Muscle layer of duodenum (tissue), 2 donors: Measurements from ENCODE around the gene ORAI3.

Experiments
- H3K27ac ChIP-seq: one replicate; pipeline ENCODE4 v1.7.0; 2013; ENCODE audit warnings: mild to moderate bottlenecking, low read length
- H3K27me3 ChIP-seq: one replicate; pipeline ENCODE4 v1.7.0; 2013; ENCODE audit warnings: low read depth, mild to moderate bottlenecking, control low read depth, low read length
- H3K36me3 ChIP-seq, 2 donors: one replicate each; pipeline ENCODE4 v1.7.0; 2013; ENCODE audit warnings: low read length in 2 of 2, control low read depth in 1 of 2, mild to moderate bottlenecking in 1 of 2; ENCODE audit not compliant: insufficient read depth in 2 of 2, control insufficient read depth in 1 of 2
- H3K4me1 ChIP-seq, 2 donors: one replicate each; pipeline ENCODE4 v1.7.0; 2013; ENCODE audit warnings: low read length in 2 of 2, mild to moderate bottlenecking in 2 of 2, control low read depth in 1 of 2, moderate library complexity in 1 of 2; ENCODE audit not compliant: insufficient read depth in 2 of 2, control insufficient read depth in 1 of 2
- H3K4me3 ChIP-seq, 2 donors: one replicate each; pipeline ENCODE4 v1.7.0; 2013; ENCODE audit warnings: low read length in 2 of 2, low read depth in 1 of 2, mild to moderate bottlenecking in 1 of 2
- H3K9me3 ChIP-seq, 2 donors: one replicate each; pipeline ENCODE4 v1.7.0; 2013; ENCODE audit warnings: low read length in 2 of 2, control low read depth in 1 of 2, mild to moderate bottlenecking in 1 of 2; ENCODE audit not compliant: control insufficient read depth in 1 of 2
- donor health status: healthy.

ORAI3 gene

DNA sequence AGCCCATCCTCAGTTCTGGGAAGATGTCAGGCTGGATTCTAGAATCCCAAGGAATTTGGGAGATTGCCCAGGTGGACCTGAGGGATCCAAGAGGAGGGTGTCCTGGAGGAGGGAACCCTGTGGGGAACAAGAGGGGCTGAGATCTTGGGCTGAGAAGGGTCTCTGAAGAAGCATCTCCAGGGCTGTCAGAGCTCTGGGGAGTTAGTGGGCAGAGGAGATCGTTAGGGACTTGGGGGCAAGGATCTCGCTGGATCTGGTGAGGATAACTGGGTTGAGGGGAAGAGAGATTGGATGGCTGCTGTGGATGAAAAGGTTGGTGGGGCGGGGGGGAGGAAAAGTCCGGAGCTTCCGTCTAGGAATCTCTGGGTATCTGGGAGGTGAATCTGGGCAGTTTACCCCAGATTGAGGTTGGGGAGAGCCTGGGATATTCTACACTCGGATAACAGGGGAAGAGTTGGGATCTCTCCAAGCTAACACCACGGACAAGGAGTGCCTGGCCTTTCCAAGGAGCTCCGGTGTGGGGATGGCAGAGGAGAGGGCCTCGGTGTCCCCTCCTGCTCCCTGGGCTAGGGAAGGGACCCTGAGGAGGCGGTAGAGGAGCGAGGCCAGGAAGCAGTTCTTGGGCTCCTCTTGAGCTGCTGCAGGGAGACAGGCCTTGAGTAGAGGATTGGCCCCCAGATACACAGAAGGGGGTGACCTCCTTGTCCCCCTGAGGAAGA, 23.8 kb upstream of the ORAI3 start:
- Histone ChIP-seq H3K9me3 (no peaks in the 10 kb centered on the region), H3K4me3 (peak overlapping the region; percentile 38 to 83), H3K36me3 (peaks cover 0 to 16% of the 10 kb centered on the region in 2 donors), H3K27ac (peak overlapping the region; percentile 31), H3K27me3 (no peaks in the 10 kb centered on the region), H3K4me1 (peaks cover 0 to 27% of the 10 kb centered on the region in 2 donors)

DNA sequence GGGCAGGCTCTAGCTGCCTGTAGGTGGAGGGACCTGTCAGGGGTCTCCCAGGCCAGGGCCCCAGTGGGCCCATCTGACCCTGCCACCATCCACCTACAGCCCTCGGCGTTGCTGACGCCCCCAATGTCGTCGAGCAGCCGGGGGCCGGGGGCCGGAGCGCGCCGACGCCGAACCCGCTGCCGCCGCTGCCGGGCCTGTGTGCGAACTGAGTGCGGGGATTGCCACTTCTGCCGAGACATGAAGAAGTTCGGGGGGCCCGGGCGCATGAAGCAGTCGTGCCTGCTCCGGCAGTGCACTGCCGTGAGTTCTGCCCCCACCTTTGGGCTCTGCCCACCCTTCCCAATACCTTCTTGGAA, 23.3 kb upstream of the ORAI3 start:
- Histone ChIP-seq H3K4me1 (peaks cover 0 to 27% of the 10 kb centered on the region in 2 donors), H3K9me3 (no peaks in the 10 kb centered on the region), H3K27me3 (no peaks in the 10 kb centered on the region), H3K4me3 (no peak overlapping the region), H3K36me3 (peaks cover 3 to 22% of the 10 kb centered on the region in 2 donors), H3K27ac (no peak overlapping the region)

DNA sequence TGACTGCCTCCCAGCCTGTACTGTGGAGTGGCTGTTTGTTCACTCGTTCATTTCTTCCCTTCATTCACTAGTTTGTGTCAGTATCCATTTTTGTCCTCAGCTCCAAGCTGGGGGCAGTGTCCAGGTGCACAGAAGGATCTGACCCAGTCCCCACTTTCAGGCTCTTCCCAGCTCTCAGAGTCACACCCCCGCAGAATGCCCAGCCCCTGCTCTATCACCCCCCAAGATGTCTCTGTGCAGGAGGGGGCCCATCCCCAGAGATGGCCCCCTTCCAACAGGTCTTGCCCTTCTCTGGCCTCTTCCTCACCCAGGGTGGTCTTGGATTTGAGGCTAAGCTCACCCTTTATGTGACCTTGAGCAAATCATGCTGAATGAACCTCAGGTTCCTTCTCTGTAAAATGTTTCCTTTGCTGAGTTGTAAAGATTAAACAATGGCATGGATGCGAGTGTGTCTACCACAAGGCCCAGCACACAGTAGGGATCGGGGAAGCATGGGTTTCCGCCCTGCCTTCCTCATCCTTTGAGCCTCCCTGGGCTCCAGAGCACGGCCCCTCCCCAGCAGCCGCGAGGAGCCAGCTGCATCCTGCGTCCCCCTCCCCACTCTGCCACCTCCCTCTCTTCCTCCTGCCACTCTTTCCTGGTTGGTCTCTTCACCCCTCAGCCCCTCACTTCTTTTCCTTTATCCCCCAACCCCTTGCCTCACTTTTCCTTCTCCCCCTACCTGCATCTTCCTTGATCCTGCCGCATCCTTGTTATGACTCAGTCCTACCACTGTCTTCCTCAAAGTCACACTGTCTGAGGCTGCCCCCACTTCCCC, 22.7 kb upstream of the ORAI3 start:
- H3K36me3 ChIP-seq: peaks cover 9 to 28% of the 10 kb centered on the region in 2 donors
- H3K4me3 ChIP-seq: no peak overlapping the region
- H3K27ac ChIP-seq: no peak overlapping the region
- H3K27me3 ChIP-seq: no peaks in the 10 kb centered on the region
- peaks cover 0 to 23% of the 10 kb centered on the region in 2 donors for H3K4me1 ChIP-seq
- H3K9me3 ChIP-seq: no peaks in the 10 kb centered on the region

DNA sequence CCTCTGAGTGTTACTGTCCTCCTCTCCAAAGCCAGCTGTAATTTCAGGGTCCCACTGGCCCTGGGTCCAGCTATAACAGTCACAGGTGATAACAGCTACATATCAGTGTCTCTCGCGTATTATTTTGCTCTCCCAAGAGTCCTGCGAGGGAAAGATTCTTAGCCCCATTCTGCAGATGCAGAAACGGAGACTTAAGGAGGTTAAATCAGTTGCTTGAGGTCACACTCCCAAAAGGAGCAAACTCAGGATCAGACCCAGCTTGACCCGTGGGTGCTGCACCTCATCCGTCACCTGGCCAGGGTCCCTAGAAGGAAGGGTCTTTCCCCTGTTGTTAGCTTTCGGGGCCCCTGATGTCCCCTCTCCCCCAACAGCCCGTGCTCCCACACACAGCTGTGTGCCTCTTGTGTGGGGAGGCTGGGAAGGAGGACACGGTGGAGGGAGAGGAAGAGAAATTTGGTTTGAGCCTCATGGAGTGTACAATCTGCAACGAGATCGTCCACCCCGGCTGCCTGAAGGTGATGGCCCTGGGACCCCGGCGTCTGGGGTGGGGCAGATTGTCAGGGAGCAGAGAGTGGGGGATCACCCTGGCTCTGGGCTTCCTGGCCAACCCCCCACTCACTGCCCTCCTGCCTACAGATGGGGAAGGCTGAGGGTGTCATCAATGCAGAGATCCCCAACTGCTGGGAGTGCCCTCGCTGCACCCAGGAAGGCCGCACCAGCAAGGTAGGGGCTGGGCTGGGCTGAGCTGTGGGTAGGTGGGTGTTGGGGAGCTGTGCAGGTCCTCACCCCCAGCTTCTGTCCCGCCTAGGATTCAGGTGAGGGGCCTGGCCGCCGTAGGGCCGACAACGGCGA, 21.7 kb upstream of the ORAI3 start:
- H3K4me3 ChIP-seq: no peak overlapping the region
- H3K27me3 ChIP-seq: no peaks in the 10 kb centered on the region
- peaks cover 15 to 32% of the 10 kb centered on the region in 2 donors for H3K36me3 ChIP-seq
- peaks cover 0 to 16% of the 10 kb centered on the region in 2 donors for H3K4me1 ChIP-seq
- no peak overlapping the region for H3K27ac ChIP-seq
- no peaks in the 10 kb centered on the region for H3K9me3 ChIP-seq

DNA sequence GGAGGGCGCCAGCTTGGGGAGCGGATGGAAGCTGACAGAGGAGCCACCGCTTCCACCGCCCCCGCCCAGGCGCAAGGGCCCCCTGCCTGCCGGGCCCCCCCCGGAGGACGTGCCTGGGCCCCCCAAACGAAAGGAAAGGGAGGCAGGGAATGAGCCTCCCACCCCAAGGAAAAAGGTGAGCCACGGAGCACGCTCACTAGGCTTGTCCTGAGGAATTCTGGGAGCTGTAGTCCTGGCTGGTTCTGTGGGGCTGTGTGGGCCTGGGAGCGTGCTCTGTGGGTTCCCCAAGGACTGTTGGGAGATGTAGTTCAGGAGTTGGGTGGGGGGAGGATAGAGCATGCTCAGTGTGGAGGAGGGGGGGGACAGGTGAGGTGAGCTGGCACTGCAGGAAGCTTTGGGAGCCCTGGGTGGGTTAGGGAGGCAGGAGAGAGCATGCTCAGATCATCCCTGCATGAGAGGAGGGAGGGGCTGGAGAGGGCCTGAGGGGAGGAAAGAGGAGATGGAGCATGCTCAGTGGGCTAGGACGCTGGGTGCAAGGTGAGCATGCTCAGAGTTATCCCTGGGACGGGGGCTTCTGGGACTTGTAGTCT, 21.0 kb upstream of the ORAI3 start:
- Histone ChIP-seq H3K9me3 (no peaks in the 10 kb centered on the region), H3K27me3 (no peaks in the 10 kb centered on the region), H3K27ac (no peak overlapping the region), H3K4me3 (no peak overlapping the region), H3K4me1 (peaks cover 0 to 16% of the 10 kb centered on the region in 2 donors), H3K36me3 (peaks cover 18 to 36% of the 10 kb centered on the region in 2 donors)

DNA sequence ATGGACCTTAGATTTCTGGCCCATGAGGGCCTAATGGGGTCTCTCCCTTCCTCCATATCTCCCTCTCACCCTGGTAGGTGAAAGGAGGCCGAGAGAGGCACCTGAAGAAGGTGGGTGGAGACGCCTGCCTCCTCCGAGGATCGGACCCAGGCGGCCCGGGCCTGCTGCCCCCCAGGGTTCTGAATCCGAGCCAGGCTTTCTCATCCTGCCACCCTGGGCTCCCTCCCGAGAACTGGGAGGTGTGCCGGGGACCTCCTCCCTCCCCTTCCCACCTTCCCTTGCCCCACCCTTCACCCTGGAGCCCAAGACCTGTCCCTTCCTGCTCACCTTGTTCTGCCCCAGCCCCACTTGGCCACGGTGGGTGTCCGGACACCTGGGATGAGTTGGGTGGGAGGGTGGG, 20.5 kb upstream of the ORAI3 start:
- peaks cover 0 to 16% of the 10 kb centered on the region in 2 donors for H3K4me1 ChIP-seq
- H3K27ac ChIP-seq: no peak overlapping the region
- H3K27me3 ChIP-seq: no peaks in the 10 kb centered on the region
- peaks cover 18 to 36% of the 10 kb centered on the region in 2 donors for H3K36me3 ChIP-seq
- H3K4me3 ChIP-seq: no peak overlapping the region
- H3K9me3 ChIP-seq: no peaks in the 10 kb centered on the region

DNA sequence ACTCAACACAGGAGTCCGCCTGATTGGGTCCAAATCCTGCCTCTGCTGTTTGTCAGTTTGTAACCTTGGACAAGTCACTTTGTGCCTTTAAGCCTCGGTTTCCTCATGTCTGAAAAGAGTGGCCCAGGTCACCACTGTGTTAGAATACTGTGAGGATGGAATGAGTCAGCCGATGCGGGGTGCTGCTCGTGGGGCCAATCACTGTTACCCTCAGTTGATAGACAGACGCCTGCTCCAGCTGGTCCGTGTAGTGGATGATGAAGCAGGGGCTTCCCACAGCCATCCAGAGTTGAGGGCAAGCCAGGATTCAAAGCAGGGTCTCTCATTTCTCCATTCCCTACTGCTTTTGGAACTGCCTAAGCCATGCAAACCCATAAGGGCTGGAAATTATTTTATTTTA, 19.7 kb upstream of the ORAI3 start:
- Histone ChIP-seq H3K27ac (no peak overlapping the region), H3K4me1 (peaks cover 0 to 16% of the 10 kb centered on the region in 2 donors), H3K27me3 (no peaks in the 10 kb centered on the region), H3K36me3 (peaks cover 18 to 36% of the 10 kb centered on the region in 2 donors), H3K9me3 (no peaks in the 10 kb centered on the region), H3K4me3 (no peak overlapping the region)

DNA sequence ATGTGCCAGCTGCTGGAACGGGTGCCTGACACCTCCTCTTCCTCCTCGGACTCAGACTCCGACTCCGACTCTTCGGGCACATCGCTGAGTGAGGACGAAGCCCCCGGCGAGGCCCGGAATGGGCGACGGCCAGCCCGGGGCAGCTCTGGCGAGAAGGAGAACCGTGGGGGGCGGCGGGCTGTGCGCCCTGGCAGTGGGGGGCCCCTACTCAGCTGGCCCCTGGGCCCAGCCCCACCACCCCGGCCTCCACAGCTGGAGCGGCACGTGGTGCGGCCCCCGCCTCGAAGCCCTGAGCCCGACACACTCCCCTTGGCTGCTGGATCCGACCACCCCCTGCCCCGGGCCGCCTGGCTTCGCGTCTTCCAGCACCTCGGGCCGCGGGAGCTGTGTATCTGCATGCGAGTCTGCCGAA, 18.7 kb upstream of the ORAI3 start:
- Histone ChIP-seq H3K27me3 (no peaks in the 10 kb centered on the region), H3K27ac (no peak overlapping the region), H3K4me3 (no peak overlapping the region), H3K36me3 (peaks cover 18 to 36% of the 10 kb centered on the region in 2 donors), H3K9me3 (no peaks in the 10 kb centered on the region), H3K4me1 (peaks cover 0 to 9% of the 10 kb centered on the region in 2 donors)

DNA sequence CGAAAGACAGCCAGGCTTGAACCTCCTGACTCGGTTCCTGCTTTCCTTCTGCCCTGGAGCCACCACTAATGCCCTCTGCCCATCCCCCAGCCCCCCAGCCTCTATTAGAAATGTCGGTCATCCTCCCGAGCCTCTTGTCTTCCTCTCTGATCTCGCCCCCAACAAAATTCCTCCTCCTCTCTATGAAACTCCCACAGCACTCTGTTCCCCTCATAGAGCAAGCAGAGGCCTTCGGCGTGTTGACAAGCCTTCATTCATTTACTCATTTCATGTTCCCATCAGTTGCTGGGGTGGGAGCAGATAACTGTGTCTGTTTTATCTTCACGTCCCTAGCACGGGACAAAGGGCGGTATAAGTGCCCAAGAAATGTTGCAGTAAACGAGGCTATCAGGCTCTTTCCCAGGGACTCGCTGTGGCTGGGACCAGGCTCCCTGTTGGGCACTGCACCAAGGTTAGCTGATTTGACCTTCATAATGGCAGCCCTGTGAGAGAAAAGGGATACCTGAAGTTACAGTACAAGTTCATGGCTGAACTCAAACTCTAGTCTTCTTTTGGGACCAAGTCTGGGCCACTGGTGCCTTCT, 17.7 kb upstream of the ORAI3 start:
- H3K27me3 ChIP-seq: no peaks in the 10 kb centered on the region
- H3K9me3 ChIP-seq: no peaks in the 10 kb centered on the region
- H3K36me3 ChIP-seq: peaks cover 18 to 43% of the 10 kb centered on the region in 2 donors
- peaks cover 0 to 8% of the 10 kb centered on the region in 2 donors for H3K4me1 ChIP-seq
- H3K4me3 ChIP-seq: no peak overlapping the region
- no peak overlapping the region for H3K27ac ChIP-seq

DNA sequence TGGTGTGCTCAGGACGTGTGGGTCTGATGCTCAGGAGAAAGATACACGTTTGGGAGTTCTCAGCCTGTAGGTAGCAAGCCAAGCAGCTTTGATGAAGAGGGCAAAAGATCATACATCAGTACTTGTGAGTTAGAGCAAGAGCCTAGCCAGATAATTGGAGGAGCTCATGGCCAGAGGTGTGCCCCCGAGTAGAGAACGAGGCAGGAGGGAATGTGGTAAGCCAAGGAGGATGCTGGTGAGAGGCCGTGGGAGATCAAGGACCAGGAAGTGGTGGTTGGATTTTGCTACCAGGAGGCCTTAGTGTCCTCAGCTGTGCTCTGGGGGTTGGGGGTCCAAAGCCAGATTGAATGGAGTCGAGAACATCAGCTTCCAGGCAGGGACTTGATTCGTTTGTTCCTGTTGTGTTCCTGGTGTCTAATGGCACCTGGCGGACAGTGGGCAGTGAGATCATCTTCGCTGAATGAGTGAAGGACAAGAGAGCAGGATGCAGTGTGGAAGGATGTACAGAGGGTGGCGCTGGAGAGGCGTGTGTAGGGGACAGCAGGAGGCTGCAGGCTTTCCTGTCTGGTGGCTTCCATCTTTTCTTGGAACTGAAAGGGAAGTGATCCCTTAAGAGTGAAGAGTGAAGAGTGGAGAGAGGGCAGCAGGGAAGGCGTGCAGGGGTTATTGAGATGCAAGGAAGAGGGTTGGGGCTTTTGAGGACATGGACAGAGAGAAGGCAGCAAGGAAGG, 13.9 kb upstream of the ORAI3 start:
- H3K27ac ChIP-seq: no peak overlapping the region
- no peak overlapping the region for H3K4me3 ChIP-seq
- H3K9me3 ChIP-seq: no peaks in the 10 kb centered on the region
- peaks cover 0 to 11% of the 10 kb centered on the region in 2 donors for H3K4me1 ChIP-seq
- H3K36me3 ChIP-seq: peaks cover 22 to 34% of the 10 kb centered on the region in 2 donors
- no peaks in the 10 kb centered on the region for H3K27me3 ChIP-seq
